Adrenal gland (tissue), 12 donors: ENCODE measurements around the gene SLC9A5. TPM values are rescaled to one million over a fixed set of nuclear protein-coding genes. Genes with fewer than 3 reads are reported as not detected.

Source experiments
- DNase-seq, 7 donors: peaks; one replicate each; pipeline ENCODE4 v3.0.0-alpha.2; 2019 to 2020
- H3K27ac ChIP-seq, 5 donors: fragments of 200-600 bp; sonication (generic) in 4 of 5; 1 replicate in 3 of 5; 2 replicates in 2 of 5; pipeline versions ENCODE4 v1.5.1 to v1.8.0; 2016 to 2020; ENCODE audit warnings: mild to moderate bottlenecking in 1 of 5
- H3K27me3 ChIP-seq: fragments of 200-600 bp; 2 replicates; pipeline ENCODE4 v1.8.0; 2021
- H3K36me3 ChIP-seq, 2 donors: fragments of 200-600 bp; replicated peaks in 1 of 2; 1 replicate in 1 of 2; 2 replicates in 1 of 2; pipeline versions ENCODE4 v1.5.1 to v1.8.0; 2018 to 2022
- H3K4me1 ChIP-seq, 2 donors: fragments of 200-600 bp; replicated peaks in 1 of 2; 1 replicate in 1 of 2; 2 replicates in 1 of 2; pipeline versions ENCODE4 v1.5.1 to v1.8.0; 2018 to 2021
- H3K4me3 ChIP-seq, 4 donors: fragments of 200-600 bp; sonication (generic) in 3 of 4; one replicate each; pipeline ENCODE4 v1.5.1; 2016 to 2018
- H3K9me3 ChIP-seq, 3 donors: fragments of 200-600 bp; sonication (generic) in 1 of 3; replicated peaks in 1 of 3; 1 replicate in 2 of 3; 2 replicates in 1 of 3; pipeline versions ENCODE4 v1.5.1 to v1.8.0; 2016 to 2021
- POLR2A ChIP-seq, 2 donors: fragments of 450-650 bp; IDR thresholded peaks; one replicate each; pipeline ENCODE4 v1.6.1; 2017; ENCODE audit warnings: antibody characterized with exemption in 2 of 2, mild to moderate bottlenecking in 2 of 2, moderate library complexity in 1 of 2
- WGBS, 4 donors: extraction: QIAGEN DNeasy Blood & Tissue Kit in 2 of 4; methylation state at CpG; one replicate each; pipeline versions ENCODE4 v1.1.5 to v1.1.7; 2013 to 2017; 5-methylcytosine and 5-hydroxymethylcytosine counted together
- intact Hi-C, 2 donors: fragments of 100-400 bp; cut with DNase I; formaldehyde crosslinking; loops; one replicate each; pipeline versions ENCODE4 v1.14.1 to v1.15.0; 2022 to 2023
- microRNA counts, 2 donors: library from miRNA; unstranded; fragments of <30 nt; microRNA quantifications; one replicate each; lab custom pipeline; 2016
- microRNA-seq, 3 donors: library from miRNA; unstranded; fragments of <30 nt; microRNA quantifications; one replicate each; pipeline ENCODE4, GENCODE V29; 2017 to 2020
- polyA plus RNA-seq, 3 donors: library from polyadenylated mRNA; stranded (reverse); fragments of 200-250 nt in 2 of 3; fragments of 350-450 nt in 1 of 3; fragmentation: Illumina TruSeq in 1 of 3; extraction: RNeasy Lipid Tissue Mini Kit (QIAGEN cat#74804) in 1 of 3; gene quantifications; one replicate each; pipeline ENCODE4 v1.2.3, GENCODE V29; 2013 to 2014
- small RNA-seq, 2 donors: library from RNA; depleted of rRNA; stranded (forward); fragments of <200 nt; gene quantifications; one replicate each; pipeline ENCODE3, GENCODE V24; 2016
- total RNA-seq, 9 donors: library from RNA; depleted of rRNA in 4 of 9; stranded (reverse); fragments of >200 nt in 4 of 9; fragments of 120-200 nt in 1 of 9; fragmentation: NEBNext Ultra II Directional in 1 of 9; extraction: Animal tissue kit (Norgen Biotek cat#: 25700) in 1 of 9; gene quantifications; one replicate each; pipeline versions ENCODE4 v1.1.0 to v1.2.4, GENCODE V29; 2013 to 2023
- TF ChIP-seq, protein P1 (sequence below), 6 experiments: fragments of 450-650 bp in 4 of 6; fragments of 200-600 bp in 2 of 6; sonication (generic) in 1 of 6; IDR thresholded peaks; 1 replicate in 5 of 6; 2 replicates in 1 of 6; pipeline versions ENCODE4 v1.5.1 to v1.8.0; 2016 to 2021; ENCODE audit warnings: antibody characterized with exemption in 6 of 6, mild to moderate bottlenecking in 2 of 6, moderate library complexity in 1 of 6
- donor health status: healthy with polysubstance abuse.
- donor health status: Bipolar disorder and iron deficiency.
- donor health status: DM: yes; HTN: yes; CAD: no.
- donor health status: DM: no; HTN: no; CAD: no.
- donor health status: DM: no; HTN: no; CAD: no.
- donor health status: DM: yes; HTN: yes; CAD: no.

SLC9A5 gene
- total and polyA plus RNA-seq, 12 donors, result 0.09 to 2.8 (median 0.83) TPM; not detected in 1

DNA sequence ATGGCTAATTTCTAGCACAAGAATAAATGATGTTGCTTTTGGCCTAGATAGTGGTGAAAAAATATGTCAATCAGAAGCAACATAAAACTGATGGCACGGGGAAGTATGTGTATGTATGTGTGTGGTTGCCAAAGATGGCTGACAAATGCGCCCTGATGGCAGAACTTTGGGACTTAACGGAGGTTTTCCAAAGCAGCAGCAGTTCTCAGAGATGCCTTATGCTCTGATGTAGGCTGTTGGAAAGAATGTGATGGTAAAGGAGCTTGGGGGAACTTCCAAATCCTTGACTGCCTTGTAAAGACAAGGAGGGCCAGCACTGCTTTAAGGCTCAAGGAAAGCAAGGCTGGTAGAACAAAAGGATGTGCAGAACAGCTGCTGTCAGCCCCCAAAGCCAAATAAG, 61.8 kb downstream of the SLC9A5 start:
- Histone ChIP-seq H3K27ac (no peak overlapping the region), H3K4me1 (peaks cover 0 to 4% of the 10 kb centered on the region in 2 donors), H3K27me3 (no peaks in the 10 kb centered on the region), H3K4me3 (no peak overlapping the region), H3K9me3 (no peaks in the 10 kb centered on the region), H3K36me3 (no peaks in the 10 kb centered on the region)
- no peak for DNase-seq
- TF ChIP-seq POLR2A (IDR thresholded peaks at IDR 0.05), result no peak
- TF ChIP-seq, protein P1, sequence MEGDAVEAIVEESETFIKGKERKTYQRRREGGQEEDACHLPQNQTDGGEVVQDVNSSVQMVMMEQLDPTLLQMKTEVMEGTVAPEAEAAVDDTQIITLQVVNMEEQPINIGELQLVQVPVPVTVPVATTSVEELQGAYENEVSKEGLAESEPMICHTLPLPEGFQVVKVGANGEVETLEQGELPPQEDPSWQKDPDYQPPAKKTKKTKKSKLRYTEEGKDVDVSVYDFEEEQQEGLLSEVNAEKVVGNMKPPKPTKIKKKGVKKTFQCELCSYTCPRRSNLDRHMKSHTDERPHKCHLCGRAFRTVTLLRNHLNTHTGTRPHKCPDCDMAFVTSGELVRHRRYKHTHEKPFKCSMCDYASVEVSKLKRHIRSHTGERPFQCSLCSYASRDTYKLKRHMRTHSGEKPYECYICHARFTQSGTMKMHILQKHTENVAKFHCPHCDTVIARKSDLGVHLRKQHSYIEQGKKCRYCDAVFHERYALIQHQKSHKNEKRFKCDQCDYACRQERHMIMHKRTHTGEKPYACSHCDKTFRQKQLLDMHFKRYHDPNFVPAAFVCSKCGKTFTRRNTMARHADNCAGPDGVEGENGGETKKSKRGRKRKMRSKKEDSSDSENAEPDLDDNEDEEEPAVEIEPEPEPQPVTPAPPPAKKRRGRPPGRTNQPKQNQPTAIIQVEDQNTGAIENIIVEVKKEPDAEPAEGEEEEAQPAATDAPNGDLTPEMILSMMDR (IDR thresholded peaks at IDR 0.05), result no peak
- intact Hi-C loops, result no loop called here
- 86 to 95% (median 92%) methylated on average over 3 of the region's 3 CpGs for WGBS, 4 donors

DNA sequence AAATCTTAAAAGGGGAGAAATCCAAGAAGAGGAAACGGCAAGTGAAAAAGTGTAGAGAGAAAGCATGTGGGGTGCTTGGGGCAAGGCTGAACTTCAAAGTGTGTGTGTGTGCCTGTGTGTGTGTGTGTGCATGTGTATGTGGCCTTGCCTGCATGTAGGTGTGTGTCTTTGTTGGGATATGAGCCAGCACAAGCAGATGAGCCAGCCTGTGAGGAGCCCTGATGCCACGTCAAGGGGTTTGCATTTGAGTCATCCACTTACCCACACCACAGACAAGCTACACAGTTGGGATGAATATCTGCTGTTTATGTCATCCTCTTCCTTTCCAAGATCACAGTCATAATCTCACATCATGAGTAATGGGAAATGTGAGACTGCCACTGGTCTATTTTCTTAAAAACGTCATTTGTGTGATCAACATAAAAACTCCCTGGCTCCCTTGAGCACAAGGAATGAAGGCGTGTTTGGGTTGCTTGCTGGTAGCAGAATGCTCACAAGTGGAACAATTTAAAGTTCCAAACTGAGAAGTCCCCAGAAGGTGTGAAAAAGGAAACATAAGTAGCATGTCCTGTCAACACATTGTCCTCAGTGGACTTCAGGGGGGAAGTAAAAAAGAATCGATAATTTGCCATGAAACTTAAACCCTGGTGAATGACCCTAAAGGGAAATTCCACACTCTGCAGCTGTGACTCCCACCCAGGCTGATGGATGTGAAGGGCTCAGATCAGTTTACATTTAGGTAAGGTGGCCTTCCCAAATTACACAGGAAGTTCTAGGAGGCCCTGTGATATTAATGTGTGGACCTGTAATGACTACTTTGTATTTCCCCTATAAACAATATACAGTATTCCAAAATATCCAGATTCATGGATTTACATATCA, 63.1 kb downstream of the SLC9A5 start:
- peaks cover 0 to 4% of the 10 kb centered on the region in 2 donors for H3K4me1 ChIP-seq
- no peaks in the 10 kb centered on the region for H3K27me3 ChIP-seq
- 42 to 50% (median 42%) methylated on average over 5 of the region's 5 CpGs for WGBS, 4 donors
- H3K36me3 ChIP-seq, result no peaks in the 10 kb centered on the region
- no peaks in the 10 kb centered on the region for H3K9me3 ChIP-seq
- H3K4me3 ChIP-seq, result no peak overlapping the region
- intact Hi-C loops, result no loop called here
- peak; percentile 50 to 87 (median 74) for DNase-seq
- H3K27ac ChIP-seq, result peak overlapping the region in 2 of 5 donors; percentile 52 to 71
- TF ChIP-seq, protein P1 (IDR thresholded peaks at IDR 0.05), result no peak
- TF ChIP-seq POLR2A (IDR thresholded peaks at IDR 0.05), result no peak

DNA sequence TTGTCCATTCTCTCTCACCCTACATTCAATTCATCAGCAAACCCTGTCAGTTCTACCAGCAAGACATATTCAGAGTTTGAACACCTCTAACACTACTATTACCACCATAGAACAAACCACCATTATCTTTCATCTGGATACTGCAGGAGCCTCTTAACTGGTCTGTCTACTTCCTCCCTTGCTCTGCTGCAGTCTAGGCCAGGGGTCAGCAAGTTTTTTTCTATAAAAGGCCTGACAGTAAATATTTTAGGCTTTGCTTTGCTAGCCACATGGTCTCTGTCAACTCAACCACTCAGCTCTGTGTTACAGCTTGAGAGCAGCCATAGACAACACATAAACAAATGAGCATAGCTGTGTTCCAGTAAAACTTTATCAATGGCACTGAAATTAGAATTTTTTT, 63.9 kb downstream of the SLC9A5 start:
- no peaks in the 10 kb centered on the region for H3K27me3 ChIP-seq
- no peak for DNase-seq
- no peak for TF ChIP-seq POLR2A (IDR thresholded peaks at IDR 0.05)
- TF ChIP-seq, protein P1 (IDR thresholded peaks at IDR 0.05), result no peak
- peaks cover 0 to 4% of the 10 kb centered on the region in 2 donors for H3K4me1 ChIP-seq
- H3K36me3 ChIP-seq, result no peaks in the 10 kb centered on the region
- peak overlapping the region in 1 of 5 donors; percentile 71 for H3K27ac ChIP-seq
- H3K9me3 ChIP-seq, result no peaks in the 10 kb centered on the region
- intact Hi-C loops, result no loop called here
- no peak overlapping the region for H3K4me3 ChIP-seq

DNA sequence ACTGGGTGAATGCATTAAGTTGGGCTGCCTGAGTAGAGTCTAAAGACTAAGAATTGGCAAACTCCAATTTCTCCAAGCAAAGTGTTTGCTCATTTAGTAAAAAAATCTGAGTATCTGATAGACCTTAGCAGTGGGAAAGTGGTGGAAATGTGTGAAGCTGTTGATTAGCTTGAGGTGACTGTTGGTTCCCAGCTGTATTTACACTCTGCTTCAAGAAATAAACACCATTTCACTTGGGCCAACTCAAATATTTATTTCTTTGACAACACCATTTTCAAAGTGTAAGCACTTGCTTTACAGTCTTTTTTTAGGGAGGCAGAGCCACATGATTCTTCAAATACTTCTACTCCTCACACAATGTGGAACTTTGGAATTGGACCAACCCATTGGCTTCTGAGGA, 69.1 kb downstream of the SLC9A5 start:
- H3K27ac ChIP-seq, result no peak overlapping the region
- H3K27me3 ChIP-seq, result peaks cover 6% of the 10 kb centered on the region
- no peak for DNase-seq
- H3K9me3 ChIP-seq, result no peaks in the 10 kb centered on the region
- intact Hi-C loops, result no loop called here
- no peaks in the 10 kb centered on the region for H3K4me1 ChIP-seq
- H3K36me3 ChIP-seq, result no peaks in the 10 kb centered on the region
- TF ChIP-seq POLR2A (IDR thresholded peaks at IDR 0.05), result no peak
- TF ChIP-seq, protein P1 (IDR thresholded peaks at IDR 0.05), result no peak
- no peak overlapping the region for H3K4me3 ChIP-seq

MicroRNAs within 50 kb of the gene (microRNA counts, 767-probe panel; counts per million panel counts)
- microRNA hsa-miR-328 (lab: Ali Mortazavi, UCI), result 0 counts per million in 2 donors

Small RNA genes within 50 kb of the gene (microRNA-seq; reads per million reads assigned to microRNA genes)
- gene MIR328, result 230 to 1,595 (median 529) reads per million in 3 donors

Small RNA genes within 50 kb of the gene (small RNA-seq; reads per million reads assigned to genes)
- 7.1 to 12.1 reads per million in 2 donors for gene MIR328

Other genes with a start within 250 kb of the SLC9A5 start
- 10 to 100 TPM; 19.3 to 41.2 (median 31.5) TPM for gene CBFB, start 219.8 kb upstream of the SLC9A5 start, total RNA-seq
- gene CBFB, start 219.8 kb upstream of the SLC9A5 start, polyA plus RNA-seq, result 10 to 100 TPM; 13.0 to 20.9 (median 13.5) TPM
- gene PHAF1, start 139.0 kb upstream of the SLC9A5 start, total RNA-seq, result 10 to 100 TPM; 12.6 to 27.4 (median 14.5) TPM
- gene PHAF1, start 139.0 kb upstream of the SLC9A5 start, polyA plus RNA-seq, result 10 to 100 TPM in 2 of 3 donors, 1 to 10 TPM in 1; 9.0 to 13.7 (median 10.4) TPM
- gene B3GNT9, start 98.0 kb upstream of the SLC9A5 start, total RNA-seq, result 10 to 100 TPM in 8 of 9 donors, 1 to 10 TPM in 1; 2.9 to 52.1 (median 28.6) TPM
- gene B3GNT9, start 98.0 kb upstream of the SLC9A5 start, polyA plus RNA-seq, result 10 to 100 TPM in 2 of 3 donors, 1 to 10 TPM in 1; 6.4 to 15.0 (median 11.9) TPM
- 10 to 100 TPM; 14.4 to 62.7 (median 33.8) TPM for gene TRADD, start 89.1 kb upstream of the SLC9A5 start, total RNA-seq
- gene TRADD, start 89.1 kb upstream of the SLC9A5 start, polyA plus RNA-seq, result 10 to 100 TPM in 2 of 3 donors, 1 to 10 TPM in 1; 4.1 to 30.5 (median 19.6) TPM
- gene FBXL8, start 89.0 kb upstream of the SLC9A5 start, total RNA-seq, result 10 to 100 TPM in 7 of 9 donors, 1 to 10 TPM in 2; 3.6 to 58.3 (median 37.1) TPM
- 10 to 100 TPM in 2 of 3 donors, 1 to 10 TPM in 1; 1.4 to 63.0 (median 27.3) TPM for gene FBXL8, start 89.0 kb upstream of the SLC9A5 start, polyA plus RNA-seq
- 100 to 1,000 TPM in 2 of 9 donors, 10 to 100 TPM in 6, 1 to 10 TPM in 1; 7.2 to 163 (median 39.8) TPM for gene HSF4, start 84.2 kb upstream of the SLC9A5 start, total RNA-seq
- gene HSF4, start 84.2 kb upstream of the SLC9A5 start, polyA plus RNA-seq, result 100 to 1,000 TPM in 2 of 3 donors, 1 to 10 TPM in 1; 5.9 to 700 (median 234) TPM
- 100 to 1,000 TPM in 5 of 9 donors, 10 to 100 TPM in 4; 36.4 to 162 (median 108) TPM for gene NOL3, start 78.4 kb upstream of the SLC9A5 start, total RNA-seq
- gene NOL3, start 78.4 kb upstream of the SLC9A5 start, polyA plus RNA-seq, result 100 to 1,000 TPM in 2 of 3 donors, 10 to 100 TPM in 1; 58.3 to 168 (median 150) TPM
- 100 to 1,000 TPM in 1 of 9 donors, 10 to 100 TPM in 8; 16.5 to 107 (median 47.9) TPM for gene MATCAP1, start 65.0 kb upstream of the SLC9A5 start, total RNA-seq
- gene MATCAP1, start 65.0 kb upstream of the SLC9A5 start, polyA plus RNA-seq, result 100 to 1,000 TPM in 2 of 3 donors, 10 to 100 TPM in 1; 12.6 to 237 (median 112) TPM
- 10 to 100 TPM in 5 of 9 donors, 1 to 10 TPM in 4; 3.2 to 27.2 (median 11.1) TPM for gene EXOC3L1, start 58.8 kb upstream of the SLC9A5 start, total RNA-seq
- gene EXOC3L1, start 58.8 kb upstream of the SLC9A5 start, polyA plus RNA-seq, result 10 to 100 TPM in 2 of 3 donors, under 1 TPM in 1; 0.71 to 26.7 (median 19.9) TPM
- gene E2F4, start 56.8 kb upstream of the SLC9A5 start, total RNA-seq, result 100 to 1,000 TPM in 1 of 9 donors, 10 to 100 TPM in 8; 47.7 to 122 (median 60.9) TPM
- 10 to 100 TPM; 44.4 to 81.0 (median 77.3) TPM for gene E2F4, start 56.8 kb upstream of the SLC9A5 start, polyA plus RNA-seq
- gene ELMO3, start 49.8 kb upstream of the SLC9A5 start, total RNA-seq, result 1 to 10 TPM in 7 of 9 donors, under 1 TPM in 2; 0.61 to 5.4 (median 1.6) TPM
- 1 to 10 TPM in 2 of 3 donors, under 1 TPM in 1; 0.18 to 7.0 (median 4.6) TPM for gene ELMO3, start 49.8 kb upstream of the SLC9A5 start, polyA plus RNA-seq
- 10 to 100 TPM; 52.1 to 95.1 (median 68.7) TPM for gene TMEM208, start 21.8 kb upstream of the SLC9A5 start, total RNA-seq
- gene TMEM208, start 21.8 kb upstream of the SLC9A5 start, polyA plus RNA-seq, result 100 to 1,000 TPM in 2 of 3 donors, 10 to 100 TPM in 1; 75.3 to 289 (median 209) TPM
- 10 to 100 TPM; 17.3 to 86.3 (median 43.3) TPM for gene FHOD1, start 1.5 kb upstream of the SLC9A5 start, total RNA-seq
- gene FHOD1, start 1.5 kb upstream of the SLC9A5 start, polyA plus RNA-seq, result 100 to 1,000 TPM in 1 of 3 donors, 10 to 100 TPM in 2; 16.6 to 148 (median 96.4) TPM
- 10 to 100 TPM in 5 of 9 donors, 1 to 10 TPM in 4; 4.1 to 25.7 (median 10.1) TPM for gene PLEKHG4, start 30.6 kb downstream of the SLC9A5 start, total RNA-seq
- 10 to 100 TPM in 2 of 3 donors, 1 to 10 TPM in 1; 4.5 to 48.7 (median 27.5) TPM for gene PLEKHG4, start 30.6 kb downstream of the SLC9A5 start, polyA plus RNA-seq
- 1 to 10 TPM in 1 of 9 donors, under 1 TPM in 1, not detected in 7; 0.04 to 3.2 TPM for gene KCTD19, start 77.8 kb downstream of the SLC9A5 start, total RNA-seq
- gene KCTD19, start 77.8 kb downstream of the SLC9A5 start, polyA plus RNA-seq, result under 1 TPM; 0.07 to 0.80 (median 0.18) TPM
- gene LRRC36, start 77.8 kb downstream of the SLC9A5 start, total RNA-seq, result 1 to 10 TPM in 1 of 9 donors, under 1 TPM in 3, not detected in 5; 0.15 to 4.7 (median 0.52) TPM
- gene LRRC36, start 77.8 kb downstream of the SLC9A5 start, polyA plus RNA-seq, result 1 to 10 TPM in 1 of 3 donors, under 1 TPM in 2; 0.24 to 1.9 (median 0.61) TPM
- gene TPPP3, start 144.5 kb downstream of the SLC9A5 start, total RNA-seq, result 10 to 100 TPM in 1 of 9 donors, 1 to 10 TPM in 7, not detected in 1; 1.1 to 12.8 (median 3.4) TPM
- gene TPPP3, start 144.5 kb downstream of the SLC9A5 start, polyA plus RNA-seq, result 10 to 100 TPM in 2 of 3 donors, 1 to 10 TPM in 1; 9.4 to 22.7 (median 16.6) TPM
- 10 to 100 TPM in 8 of 9 donors, 1 to 10 TPM in 1; 4.2 to 30.0 (median 13.6) TPM for gene ZDHHC1, start 167.5 kb downstream of the SLC9A5 start, total RNA-seq
- gene ZDHHC1, start 167.5 kb downstream of the SLC9A5 start, polyA plus RNA-seq, result 1 to 10 TPM; 1.3 to 8.5 (median 7.9) TPM
- gene HSD11B2, start 182.1 kb downstream of the SLC9A5 start, total RNA-seq, result 10 to 100 TPM in 2 of 9 donors, 1 to 10 TPM in 6, under 1 TPM in 1; 0.69 to 12.3 (median 6.2) TPM
- gene HSD11B2, start 182.1 kb downstream of the SLC9A5 start, polyA plus RNA-seq, result 1 to 10 TPM; 1.8 to 3.7 (median 3.5) TPM
- gene ATP6V0D1, start 232.2 kb downstream of the SLC9A5 start, total RNA-seq, result 100 to 1,000 TPM; 114 to 244 (median 167) TPM
- gene ATP6V0D1, start 232.2 kb downstream of the SLC9A5 start, polyA plus RNA-seq, result 100 to 1,000 TPM in 1 of 3 donors, 10 to 100 TPM in 2; 24.1 to 186 (median 31.9) TPM
- gene AGRP, start 234.6 kb downstream of the SLC9A5 start, total RNA-seq, result 10 to 100 TPM in 4 of 9 donors, 1 to 10 TPM in 5; 3.1 to 98.1 (median 8.0) TPM
- 10 to 100 TPM in 2 of 3 donors, 1 to 10 TPM in 1; 2.9 to 56.7 (median 52.0) TPM for gene AGRP, start 234.6 kb downstream of the SLC9A5 start, polyA plus RNA-seq